DOHH2 (cell line): ENCODE measurements around the gene ACSM2A.
"Not testable (repeated sequence)": the region's sequence is repeated elsewhere in the genome, so short reads cannot be mapped to it uniquely, and the experiment has no call there.

Experiments used
- EZH2phosphoT487 ChIP-seq: fragments of 200-600 bp; sonication (generic); IDR thresholded peaks from 2 replicates; pipeline ENCODE4 v1.6.1; 2017; ENCODE audit warnings: borderline replicate concordance, mild to moderate bottlenecking, antibody characterized with exemption, low read length, moderate library complexity, mixed read lengths
- TF ChIP-seq, protein P1 (sequence below): fragments of 200-600 bp; sonication (generic); IDR thresholded peaks from one replicate; pipeline ENCODE4 v1.5.1; 2014; ENCODE audit warnings: antibody characterized with exemption, mild to moderate bottlenecking, low read depth, low read length; ENCODE audit not compliant: poor library complexity, severe bottlenecking

DNA sequence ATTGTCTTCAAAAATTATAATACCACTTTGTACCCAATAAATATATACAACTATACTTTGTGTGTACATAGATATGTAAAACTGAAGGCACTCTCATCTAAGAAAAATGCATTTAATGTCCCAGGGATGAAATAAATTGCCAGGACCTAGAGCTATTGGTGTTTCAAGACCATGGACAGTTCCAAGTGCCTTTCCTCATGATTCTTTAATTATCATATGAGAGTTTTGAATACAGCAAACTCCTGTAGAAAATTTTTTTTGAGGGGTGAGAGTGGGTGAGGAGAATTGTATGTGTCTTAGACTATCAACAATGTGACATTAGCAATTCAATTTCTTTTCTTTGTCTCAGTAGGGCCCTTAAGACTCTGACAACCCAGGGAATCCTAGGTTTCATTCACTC is 17.6 kb downstream of the ACSM2A start:
- TF ChIP-seq, protein P1, sequence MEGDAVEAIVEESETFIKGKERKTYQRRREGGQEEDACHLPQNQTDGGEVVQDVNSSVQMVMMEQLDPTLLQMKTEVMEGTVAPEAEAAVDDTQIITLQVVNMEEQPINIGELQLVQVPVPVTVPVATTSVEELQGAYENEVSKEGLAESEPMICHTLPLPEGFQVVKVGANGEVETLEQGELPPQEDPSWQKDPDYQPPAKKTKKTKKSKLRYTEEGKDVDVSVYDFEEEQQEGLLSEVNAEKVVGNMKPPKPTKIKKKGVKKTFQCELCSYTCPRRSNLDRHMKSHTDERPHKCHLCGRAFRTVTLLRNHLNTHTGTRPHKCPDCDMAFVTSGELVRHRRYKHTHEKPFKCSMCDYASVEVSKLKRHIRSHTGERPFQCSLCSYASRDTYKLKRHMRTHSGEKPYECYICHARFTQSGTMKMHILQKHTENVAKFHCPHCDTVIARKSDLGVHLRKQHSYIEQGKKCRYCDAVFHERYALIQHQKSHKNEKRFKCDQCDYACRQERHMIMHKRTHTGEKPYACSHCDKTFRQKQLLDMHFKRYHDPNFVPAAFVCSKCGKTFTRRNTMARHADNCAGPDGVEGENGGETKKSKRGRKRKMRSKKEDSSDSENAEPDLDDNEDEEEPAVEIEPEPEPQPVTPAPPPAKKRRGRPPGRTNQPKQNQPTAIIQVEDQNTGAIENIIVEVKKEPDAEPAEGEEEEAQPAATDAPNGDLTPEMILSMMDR, result not testable (repeated sequence)
- not testable (repeated sequence) for TF ChIP-seq EZH2phosphoT487
